ENCODE results near the gene NEK7. TPM values are rescaled to one million over a fixed set of nuclear protein-coding genes. Genes with fewer than 3 reads are reported as not detected.

NEK7 gene
- polyA plus RNA-seq, 12 donors: 30.6 to 60.9 (median 44.6) TPM; not detected in 1

GRCh38 chr1:198134252-198134651 lies 22.5 kb upstream of the NEK7 start:
- DNase-seq: no peak

GRCh38 chr1:198135366-198135765 lies 21.4 kb upstream of the NEK7 start:
- DNase-seq: no peak

GRCh38 chr1:198141668-198142351 lies 15.0 kb upstream of the NEK7 start:
- no peak for DNase-seq

- DNase-seq: no peak
Measured at GRCh38 chr1:198143797-198144196, 13.0 kb upstream of the NEK7 start.

GRCh38 chr1:198147216-198147615 lies 9.6 kb upstream of the NEK7 start:
- DNase-seq: no peak

- DNase-seq: no peak
Measured at GRCh38 chr1:198150369-198150768, 6.4 kb upstream of the NEK7 start.

GRCh38 chr1:198151688-198152087 lies 5.1 kb upstream of the NEK7 start:
- DNase-seq: no peak

GRCh38 chr1:198153103-198153502 lies 3.7 kb upstream of the NEK7 start:
- peak; percentile 59 for DNase-seq

- DNase-seq: peak; percentile 72
Measured at GRCh38 chr1:198153804-198154203, 3.0 kb upstream of the NEK7 start.

- DNase-seq: no peak
Measured at GRCh38 chr1:198155253-198155652, 1.5 kb upstream of the NEK7 start.

- peak; percentile 74 for DNase-seq
Measured at GRCh38 chr1:198156111-198156744, 570 bp upstream of the NEK7 start.

- DNase-seq: peak; percentile 95
Measured at GRCh38 chr1:198157241-198157846, 546 bp downstream of the NEK7 start.

- no peak for DNase-seq
Measured at GRCh38 chr1:198157847-198158725, 1.3 kb downstream of the NEK7 start.

GRCh38 chr1:198158735-198159589 lies 2.2 kb downstream of the NEK7 start:
- DNase-seq: peak; percentile 94

- DNase-seq: no peak
Measured at GRCh38 chr1:198160222-198160621, 3.4 kb downstream of the NEK7 start.

- no peak for DNase-seq
Measured at GRCh38 chr1:198160946-198161614, 4.3 kb downstream of the NEK7 start.

- DNase-seq: no peak
Measured at GRCh38 chr1:198161718-198162090, 4.9 kb downstream of the NEK7 start.

- DNase-seq: no peak
Measured at GRCh38 chr1:198162091-198162767, 5.4 kb downstream of the NEK7 start.

GRCh38 chr1:198165927-198166647 lies 9.3 kb downstream of the NEK7 start:
- no peak for DNase-seq

Measured in muscle of arm (tissue), 12 donors.